Right lobe of liver (tissue), 6 donors: ENCODE measurements around the gene IQCH. TPM values are rescaled to one million over a fixed set of nuclear protein-coding genes. Genes with fewer than 3 reads are reported as not detected.

ENCODE experiments used
- ATAC-seq, 4 donors: fragments of 200-7000 bp; cut with Tn5 transposase; one replicate each; pipeline ENCODE4 v1.9.1; 2020; ENCODE audit warnings: mild to moderate bottlenecking in 4 of 4, moderate library complexity in 4 of 4
- DNase-seq, 3 donors: peaks; one replicate each; pipeline ENCODE4 v3.0.0-alpha.2; 2020
- H3K27ac ChIP-seq, 3 donors: fragments of 200-600 bp; one replicate each; pipeline ENCODE4 v1.8.0; 2022
- H3K27me3 ChIP-seq, 2 donors: fragments of 200-600 bp; one replicate each; pipeline ENCODE4 v1.8.0; 2022
- H3K36me3 ChIP-seq, 4 donors: fragments of 200-600 bp; sonication (generic) in 1 of 4; one replicate each; pipeline versions ENCODE4 v1.5.1 to v1.8.0; 2017 to 2022; ENCODE audit warnings: control low read depth in 1 of 4
- H3K4me1 ChIP-seq, 4 donors: fragments of 200-600 bp; sonication (generic) in 1 of 4; one replicate each; pipeline versions ENCODE4 v1.5.1 to v1.8.0; 2017 to 2022; ENCODE audit warnings: control low read depth in 1 of 4
- H3K4me3 ChIP-seq, 3 donors: fragments of 200-600 bp; one replicate each; pipeline ENCODE4 v1.8.0; 2022
- H3K9me3 ChIP-seq, 4 donors: fragments of 200-600 bp; sonication (generic) in 1 of 4; one replicate each; pipeline versions ENCODE4 v1.5.1 to v1.8.0; 2017 to 2022; ENCODE audit warnings: control low read depth in 1 of 4
- CTCF ChIP-seq, 4 donors: fragments of 200-600 bp in 3 of 4; fragments of 450-650 bp in 1 of 4; IDR thresholded peaks; one replicate each; pipeline versions ENCODE4 v1.5.1 to v1.8.0; 2016 to 2022; ENCODE audit warnings: antibody characterized with exemption in 4 of 4, mild to moderate bottlenecking in 2 of 4
- POLR2A ChIP-seq: fragments of 450-650 bp; IDR thresholded peaks from one replicate; pipeline ENCODE4 v1.6.1; 2017; ENCODE audit warnings: antibody characterized with exemption, mild to moderate bottlenecking
- WGBS: methylation state at CpG from one replicate; pipeline ENCODE4 v1.1.6; 2018; ENCODE audit warnings: low coverage, low lambda C conversion rate; ENCODE audit not compliant: insufficient coverage; ENCODE audit errors: missing lambda C conversion rate; 5-methylcytosine and 5-hydroxymethylcytosine counted together
- intact Hi-C, 2 donors: fragments of 100-400 bp; cut with DNase I; formaldehyde crosslinking; loops; one replicate each; pipeline versions ENCODE4 v1.11.2 to v1.14.1; 2022
- total RNA-seq, 6 experiments: library from RNA; depleted of rRNA in 2 of 6; stranded (reverse); fragments of >200 nt in 2 of 6; fragmentation: NEBNext Ultra II Directional in 3 of 6; extraction: Animal tissue kit (Norgen Biotek cat#: 25700) in 3 of 6; gene quantifications; one replicate each; pipeline versions ENCODE4 v1.1.0 to v1.2.4, GENCODE V29; 2016 to 2023
- donor health status: DM: no; HTN: yes; CAD: no.
- donor health status: DM: no; HTN: no; CAD: no.
- donor health status: DM: no; HTN: no; CAD: no.
- donor health status: DM: no; HTN: yes; CAD: no.
- donor health status: DM: no; HTN: yes; CAD: no.

Gene IQCH
- total RNA-seq, 6 experiments from 2014 or later = 0.91 to 2.3 (median 1.4) TPM

- no peak for ATAC-seq
- Histone ChIP-seq H3K27me3 (no peaks in the 10 kb centered on the region), H3K4me3 (no peak overlapping the region), H3K27ac (no peak overlapping the region), H3K4me1 (peaks cover 0 to 15% (median 4%) of the 10 kb centered on the region in 4 donors), H3K9me3 (no peaks in the 10 kb centered on the region), H3K36me3 (no peaks in the 10 kb centered on the region)
- no peak for DNase-seq
- TF ChIP-seq CTCF (IDR thresholded peaks at IDR 0.05) = no peak
- no peak for TF ChIP-seq POLR2A
- intact Hi-C loops = no loop called here
Measured at GRCh38 chr15:67373971-67374370, 119.4 kb downstream of the IQCH start.

- no peaks in the 10 kb centered on the region for H3K27me3 ChIP-seq
- DNase-seq (no peak), ATAC-seq (no peak)
- H3K4me3 ChIP-seq = no peak overlapping the region
- no peak overlapping the region for H3K27ac ChIP-seq
- no peaks in the 10 kb centered on the region for H3K4me1 ChIP-seq
- intact Hi-C loops = no loop called here
- no peaks in the 10 kb centered on the region for H3K9me3 ChIP-seq
- 75% methylated on average over 3 of the region's 3 CpGs for WGBS
- TF ChIP-seq POLR2A (no peak), CTCF (IDR thresholded peaks at IDR 0.05) (no peak)
- H3K36me3 ChIP-seq = no peaks in the 10 kb centered on the region
Measured at GRCh38 chr15:67379530-67379929, 124.9 kb downstream of the IQCH start.

- intact Hi-C loops = no loop called here
Measured at GRCh38 chr15:67380921-67381320, 126.3 kb downstream of the IQCH start.

GRCh38 chr15:67381416-67382045, 126.9 kb downstream of the IQCH start:
- 90% methylated on average over 7 of the region's 8 CpGs for WGBS
- Histone ChIP-seq H3K27me3 (no peaks in the 10 kb centered on the region), H3K27ac (no peak overlapping the region), H3K4me1 (no peaks in the 10 kb centered on the region), H3K36me3 (no peaks in the 10 kb centered on the region), H3K4me3 (no peak overlapping the region), H3K9me3 (no peaks in the 10 kb centered on the region)
- DNase-seq = no peak
- TF ChIP-seq CTCF (IDR thresholded peaks at IDR 0.05) = no peak
- no peak for TF ChIP-seq POLR2A
- ATAC-seq = no peak
- intact Hi-C loops = no loop called here

More at GRCh38 chr15:67380921-67381320, 126.3 kb downstream of the IQCH start:
- ATAC-seq (no peak), DNase-seq (no peak)
- Histone ChIP-seq H3K27me3 (no peaks in the 10 kb centered on the region), H3K36me3 (no peaks in the 10 kb centered on the region), H3K4me1 (no peaks in the 10 kb centered on the region), H3K4me3 (no peak overlapping the region), H3K9me3 (no peaks in the 10 kb centered on the region), H3K27ac (no peak overlapping the region)
- TF ChIP-seq CTCF (IDR thresholded peaks at IDR 0.05) = no peak
- no peak for TF ChIP-seq POLR2A
- WGBS = 80% methylated on average over 1 of the region's 1 CpG

- Histone ChIP-seq H3K4me1 (no peaks in the 10 kb centered on the region), H3K4me3 (no peak overlapping the region), H3K9me3 (no peaks in the 10 kb centered on the region), H3K27me3 (no peaks in the 10 kb centered on the region), H3K36me3 (no peaks in the 10 kb centered on the region), H3K27ac (no peak overlapping the region)
- WGBS = 93% methylated on average over 3 of the region's 3 CpGs
- TF ChIP-seq POLR2A = no peak
- no peak for TF ChIP-seq CTCF (IDR thresholded peaks at IDR 0.05)
- DNase-seq = no peak
- ATAC-seq = no peak
- intact Hi-C loops = no loop called here
Measured at GRCh38 chr15:67382723-67383122, 128.1 kb downstream of the IQCH start.
